PC-9 (cell line): Measurements from ENCODE around the gene GLRX3.

Experiments
- EZH2 ChIP-seq: fragments of 200-600 bp; sonication (generic); IDR thresholded peaks from 2 replicates; pipeline ENCODE4 v1.8.0; 2017; ENCODE audit warnings: antibody characterized with exemption, low read depth
- TF ChIP-seq, protein P1 (sequence below): fragments of 200-600 bp; sonication (generic); conservative IDR thresholded peaks from 2 replicates; pipeline ENCODE4 v1.6.1; 2017; ENCODE audit warnings: mixed run types, antibody characterized with exemption, mild to moderate bottlenecking, moderate library complexity

DNA sequence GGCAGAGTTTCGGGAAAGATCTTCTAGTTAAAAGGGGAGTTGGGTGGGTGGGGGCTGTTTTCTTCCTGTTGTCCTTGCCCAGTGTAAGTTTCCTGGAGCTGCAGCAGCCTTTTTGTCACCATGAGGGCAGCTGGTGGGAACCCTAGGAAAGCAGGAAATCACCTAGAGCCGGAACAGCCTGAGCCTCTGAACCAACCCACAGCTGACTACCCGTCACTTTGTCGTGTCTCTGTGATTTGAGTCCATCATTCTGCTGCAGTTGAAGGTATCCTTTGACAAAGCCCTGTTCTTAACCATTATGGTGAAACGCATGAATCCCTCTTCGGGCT, 24.4 kb upstream of the GLRX3 start:
- TF ChIP-seq EZH2 = no peak
- TF ChIP-seq, protein P1, sequence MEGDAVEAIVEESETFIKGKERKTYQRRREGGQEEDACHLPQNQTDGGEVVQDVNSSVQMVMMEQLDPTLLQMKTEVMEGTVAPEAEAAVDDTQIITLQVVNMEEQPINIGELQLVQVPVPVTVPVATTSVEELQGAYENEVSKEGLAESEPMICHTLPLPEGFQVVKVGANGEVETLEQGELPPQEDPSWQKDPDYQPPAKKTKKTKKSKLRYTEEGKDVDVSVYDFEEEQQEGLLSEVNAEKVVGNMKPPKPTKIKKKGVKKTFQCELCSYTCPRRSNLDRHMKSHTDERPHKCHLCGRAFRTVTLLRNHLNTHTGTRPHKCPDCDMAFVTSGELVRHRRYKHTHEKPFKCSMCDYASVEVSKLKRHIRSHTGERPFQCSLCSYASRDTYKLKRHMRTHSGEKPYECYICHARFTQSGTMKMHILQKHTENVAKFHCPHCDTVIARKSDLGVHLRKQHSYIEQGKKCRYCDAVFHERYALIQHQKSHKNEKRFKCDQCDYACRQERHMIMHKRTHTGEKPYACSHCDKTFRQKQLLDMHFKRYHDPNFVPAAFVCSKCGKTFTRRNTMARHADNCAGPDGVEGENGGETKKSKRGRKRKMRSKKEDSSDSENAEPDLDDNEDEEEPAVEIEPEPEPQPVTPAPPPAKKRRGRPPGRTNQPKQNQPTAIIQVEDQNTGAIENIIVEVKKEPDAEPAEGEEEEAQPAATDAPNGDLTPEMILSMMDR = no peak
